GM10266 (cell line): ENCODE measurements around the gene ADK.
A peak's percentile ranks its signal among the peaks of the same experiment; 100 is the strongest.

Source experiments
- DNase-seq: peaks from one replicate; pipeline ENCODE4 v3.0.0; 2012; ENCODE audit errors: extremely low spot score
- TF ChIP-seq, protein P1 (sequence below): IDR thresholded peaks from 2 replicates; pipeline ENCODE4 v1.5.1; 2012; ENCODE audit warnings: mild to moderate bottlenecking, low read depth; ENCODE audit not compliant: control insufficient read depth, insufficient read depth; ENCODE audit errors: missing control alignments

Gene ADK

DNA sequence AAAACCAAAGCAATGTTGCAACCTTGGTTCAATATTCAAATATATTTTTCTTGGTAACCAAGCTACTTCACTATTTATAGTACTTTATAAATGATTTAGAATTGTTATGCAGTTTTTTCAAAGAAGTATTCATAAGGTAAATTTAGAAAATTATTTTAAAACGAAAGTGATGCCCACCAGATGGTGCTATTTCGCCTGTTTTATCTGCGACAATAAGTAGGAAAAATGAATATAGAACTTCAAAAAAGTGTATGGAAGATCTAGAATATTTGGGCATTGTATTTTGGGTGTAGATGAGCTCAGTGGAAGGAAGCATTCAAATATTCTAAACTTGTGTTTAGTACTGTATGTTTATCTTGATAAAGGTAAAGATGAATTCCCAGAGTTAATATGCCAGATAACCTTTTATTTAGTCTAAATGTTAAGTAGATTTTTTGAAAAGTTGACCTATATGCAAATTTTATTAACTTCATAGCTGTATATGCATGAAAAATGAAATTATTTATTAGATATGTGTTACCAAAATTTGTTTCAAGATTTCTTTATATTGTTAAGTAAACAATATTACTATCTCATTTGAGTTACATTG is 93.2 kb downstream of the ADK start:
- DNase-seq = no peak
- TF ChIP-seq, protein P1, sequence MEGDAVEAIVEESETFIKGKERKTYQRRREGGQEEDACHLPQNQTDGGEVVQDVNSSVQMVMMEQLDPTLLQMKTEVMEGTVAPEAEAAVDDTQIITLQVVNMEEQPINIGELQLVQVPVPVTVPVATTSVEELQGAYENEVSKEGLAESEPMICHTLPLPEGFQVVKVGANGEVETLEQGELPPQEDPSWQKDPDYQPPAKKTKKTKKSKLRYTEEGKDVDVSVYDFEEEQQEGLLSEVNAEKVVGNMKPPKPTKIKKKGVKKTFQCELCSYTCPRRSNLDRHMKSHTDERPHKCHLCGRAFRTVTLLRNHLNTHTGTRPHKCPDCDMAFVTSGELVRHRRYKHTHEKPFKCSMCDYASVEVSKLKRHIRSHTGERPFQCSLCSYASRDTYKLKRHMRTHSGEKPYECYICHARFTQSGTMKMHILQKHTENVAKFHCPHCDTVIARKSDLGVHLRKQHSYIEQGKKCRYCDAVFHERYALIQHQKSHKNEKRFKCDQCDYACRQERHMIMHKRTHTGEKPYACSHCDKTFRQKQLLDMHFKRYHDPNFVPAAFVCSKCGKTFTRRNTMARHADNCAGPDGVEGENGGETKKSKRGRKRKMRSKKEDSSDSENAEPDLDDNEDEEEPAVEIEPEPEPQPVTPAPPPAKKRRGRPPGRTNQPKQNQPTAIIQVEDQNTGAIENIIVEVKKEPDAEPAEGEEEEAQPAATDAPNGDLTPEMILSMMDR = peak; percentile 15

DNA sequence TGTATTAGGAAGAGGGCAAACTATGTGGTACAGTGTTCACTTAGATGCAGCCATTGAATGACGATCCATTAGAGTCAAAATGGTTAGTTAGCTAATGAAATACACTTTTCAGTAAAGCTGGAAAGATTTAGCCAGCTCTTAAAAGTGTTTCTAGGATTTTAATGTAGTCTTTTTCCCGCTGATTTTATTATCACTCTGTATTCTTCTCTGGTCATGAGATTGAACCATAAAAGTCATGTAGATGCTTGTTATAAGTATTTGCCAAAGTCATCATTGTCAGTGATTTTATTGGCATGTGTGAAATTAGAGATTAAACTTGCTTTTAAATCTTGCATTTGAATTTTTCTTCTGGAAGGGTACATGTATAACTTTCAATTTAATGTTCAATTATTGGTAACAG is 93.8 kb downstream of the ADK start:
- TF ChIP-seq, protein P1 = no peak
- no peak for DNase-seq

DNA sequence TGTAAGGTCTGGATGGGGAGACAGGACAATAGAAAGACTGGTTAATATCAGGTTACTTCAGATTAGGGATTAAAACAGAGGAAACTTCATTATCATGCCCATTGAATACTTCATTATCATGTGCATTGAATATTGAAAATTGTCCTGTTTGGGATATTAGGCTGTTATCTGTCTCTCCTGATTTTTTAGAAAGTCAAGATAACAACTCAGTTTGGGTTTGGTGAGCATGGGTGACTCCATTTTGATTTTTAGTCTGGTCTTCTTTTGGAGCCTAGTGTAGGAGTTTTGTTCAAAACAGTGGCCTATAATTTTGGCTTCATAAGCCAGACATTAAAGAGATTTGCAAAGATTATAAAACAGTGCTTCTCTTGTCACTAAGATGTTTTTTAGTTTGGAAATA is 95.5 kb downstream of the ADK start:
- TF ChIP-seq, protein P1 = no peak
- no peak for DNase-seq

DNA sequence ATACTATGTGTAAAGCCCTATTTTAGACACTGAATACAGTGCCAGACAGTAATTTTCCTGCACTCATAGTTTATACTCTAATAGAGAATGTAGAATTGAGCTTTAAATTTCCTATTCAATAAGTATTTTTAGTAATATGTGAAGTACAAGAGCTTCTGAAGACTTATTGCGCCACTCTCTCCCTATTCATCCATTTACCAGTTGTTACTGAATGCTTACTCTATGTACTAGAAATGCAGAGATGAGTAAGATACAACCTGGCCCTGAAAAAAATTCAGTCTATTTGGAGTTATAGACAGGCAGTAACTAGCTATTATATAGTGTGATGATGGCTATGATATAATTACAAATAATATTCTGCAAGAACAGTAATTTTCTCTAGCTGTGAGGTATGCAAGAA is 98.8 kb downstream of the ADK start:
- DNase-seq = no peak
- TF ChIP-seq, protein P1 = no peak

DNA sequence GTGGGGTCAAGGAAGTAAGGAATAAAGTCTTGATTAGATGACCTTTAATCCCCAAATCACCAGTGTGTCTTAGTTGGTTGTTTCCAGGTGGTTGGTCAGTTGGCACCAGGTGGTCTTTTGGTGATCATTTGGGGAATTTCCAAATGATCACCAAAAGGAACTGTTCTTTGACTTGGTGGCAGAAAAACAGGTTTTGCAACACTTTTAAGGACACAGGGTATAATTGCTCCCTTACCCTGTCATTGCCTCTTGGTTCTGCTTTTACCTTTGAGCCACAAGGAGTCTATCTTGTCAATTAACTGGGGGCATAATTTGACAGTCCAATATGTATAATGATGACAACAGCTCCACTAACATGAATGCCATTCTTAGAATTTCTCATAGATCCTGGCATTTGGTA is 104.2 kb downstream of the ADK start:
- TF ChIP-seq, protein P1 = no peak
- DNase-seq = no peak

DNA sequence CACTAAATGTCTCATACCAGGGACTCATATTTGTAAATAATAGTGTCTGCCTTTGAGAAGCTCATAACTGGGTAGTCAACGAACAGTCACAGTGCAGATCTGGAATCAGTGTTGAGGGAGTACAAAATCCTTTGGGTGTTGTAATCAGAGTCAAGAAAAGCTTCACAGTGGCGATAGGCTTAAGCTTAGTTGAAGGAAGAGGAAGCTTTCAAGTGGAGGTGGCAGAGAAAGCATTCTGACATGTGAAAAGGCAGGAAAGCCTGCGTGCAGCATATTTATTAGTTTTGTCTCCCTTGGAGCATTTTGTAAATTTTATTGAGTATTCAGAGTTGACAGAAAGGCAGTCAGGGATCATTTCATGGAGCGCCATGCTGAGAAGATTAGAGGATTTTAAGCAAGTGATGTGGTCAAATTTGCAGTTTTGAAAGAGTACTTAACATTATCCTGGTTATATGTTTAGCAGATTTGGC is 104.9 kb downstream of the ADK start:
- TF ChIP-seq, protein P1 = no peak
- no peak for DNase-seq

DNA sequence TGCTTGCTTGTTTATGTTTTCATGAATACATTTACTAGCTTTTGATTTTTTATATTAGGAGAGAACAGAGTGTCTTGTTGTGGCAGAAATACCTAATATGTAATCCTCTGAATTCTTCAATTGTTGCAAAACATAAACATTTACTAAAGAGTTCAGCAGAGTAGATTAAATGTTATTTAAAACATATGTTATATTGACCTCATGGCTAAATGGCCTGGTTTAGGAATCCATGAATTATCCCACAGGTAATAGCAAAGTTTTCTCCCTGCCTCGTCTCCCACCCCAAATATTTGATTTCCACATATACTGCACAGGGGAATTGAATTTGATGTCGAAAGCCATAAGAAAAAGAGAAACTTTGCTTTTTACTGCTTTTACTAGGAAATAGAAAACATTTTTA is 111.8 kb downstream of the ADK start:
- TF ChIP-seq, protein P1 = no peak
- no peak for DNase-seq
